ENCODE measurements around the gene DCAF5.

Gene DCAF5

GRCh38 chr14:69084023-69084422 lies 68.9 kb downstream of the DCAF5 start:
- no peak for ATAC-seq (ENCODE audit: low read depth)
- DNase-seq (ENCODE audit: low spot score), result no peak
- no peak overlapping the region for H3K4me3 ChIP-seq (ENCODE audit: severe bottlenecking)
- TF ChIP-seq CTCF (IDR thresholded peaks at IDR 0.05; ENCODE audit: poor library complexity, severe bottlenecking), result no peak
- H3K9me3 ChIP-seq (ENCODE audit: severe bottlenecking), result no peaks in the 10 kb centered on the region
- no peak overlapping the region for H3K27ac ChIP-seq (ENCODE audit: poor library complexity, severe bottlenecking)
- peaks cover 40% of the 10 kb centered on the region for H3K36me3 ChIP-seq (ENCODE audit: low read depth)
- peaks cover 45% of the 10 kb centered on the region for H3K4me1 ChIP-seq (ENCODE audit: insufficient read depth, poor library complexity, severe bottlenecking)
- no peaks in the 10 kb centered on the region for H3K27me3 ChIP-seq (ENCODE audit: insufficient read depth, poor library complexity, severe bottlenecking)

- Histone ChIP-seq H3K27me3 (ENCODE audit: insufficient read depth, poor library complexity, severe bottlenecking) (no peaks in the 10 kb centered on the region), H3K36me3 (ENCODE audit: low read depth) (peaks cover 33% of the 10 kb centered on the region), H3K9me3 (ENCODE audit: severe bottlenecking) (no peaks in the 10 kb centered on the region), H3K27ac (ENCODE audit: poor library complexity, severe bottlenecking) (peak overlapping the region; percentile 0), H3K4me1 (ENCODE audit: insufficient read depth, poor library complexity, severe bottlenecking) (peaks cover 45% of the 10 kb centered on the region), H3K4me3 (ENCODE audit: severe bottlenecking) (no peak overlapping the region)
- DNase-seq (ENCODE audit: low spot score), result no peak
- TF ChIP-seq CTCF (IDR thresholded peaks at IDR 0.05; ENCODE audit: poor library complexity, severe bottlenecking), result no peak
- ATAC-seq (ENCODE audit: low read depth), result no peak
These were observed 69.7 kb downstream of the DCAF5 start for GRCh38 chr14:69083181-69083580.

- H3K4me3 ChIP-seq (ENCODE audit: severe bottlenecking), result no peak overlapping the region
- TF ChIP-seq CTCF (IDR thresholded peaks at IDR 0.05; ENCODE audit: poor library complexity, severe bottlenecking), result no peak
- H3K9me3 ChIP-seq (ENCODE audit: severe bottlenecking), result no peaks in the 10 kb centered on the region
- no peak for DNase-seq (ENCODE audit: low spot score)
- no peaks in the 10 kb centered on the region for H3K27me3 ChIP-seq (ENCODE audit: insufficient read depth, poor library complexity, severe bottlenecking)
- peak overlapping the region; percentile 98 for H3K27ac ChIP-seq (ENCODE audit: poor library complexity, severe bottlenecking)
- H3K36me3 ChIP-seq (ENCODE audit: low read depth), result peaks cover 23% of the 10 kb centered on the region
- peaks cover 38% of the 10 kb centered on the region for H3K4me1 ChIP-seq (ENCODE audit: insufficient read depth, poor library complexity, severe bottlenecking)
- ATAC-seq (ENCODE audit: low read depth), result no peak
These were observed 71.6 kb downstream of the DCAF5 start for GRCh38 chr14:69081271-69081670.

- Histone ChIP-seq H3K4me1 (ENCODE audit: insufficient read depth, poor library complexity, severe bottlenecking) (peaks cover 38% of the 10 kb centered on the region), H3K4me3 (ENCODE audit: severe bottlenecking) (no peak overlapping the region), H3K27me3 (ENCODE audit: insufficient read depth, poor library complexity, severe bottlenecking) (no peaks in the 10 kb centered on the region), H3K27ac (ENCODE audit: poor library complexity, severe bottlenecking) (peak overlapping the region; percentile 98), H3K36me3 (ENCODE audit: low read depth) (peaks cover 24% of the 10 kb centered on the region), H3K9me3 (ENCODE audit: severe bottlenecking) (no peaks in the 10 kb centered on the region)
- TF ChIP-seq CTCF (IDR thresholded peaks at IDR 0.05; ENCODE audit: poor library complexity, severe bottlenecking), result no peak
- DNase-seq (ENCODE audit: low spot score), result no peak
- ATAC-seq (ENCODE audit: low read depth), result no peak
These were observed 73.2 kb downstream of the DCAF5 start for GRCh38 chr14:69079747-69080146.

- H3K27ac ChIP-seq (ENCODE audit: poor library complexity, severe bottlenecking), result peak overlapping the region; percentile 98
- no peak overlapping the region for H3K4me3 ChIP-seq (ENCODE audit: severe bottlenecking)
- H3K27me3 ChIP-seq (ENCODE audit: insufficient read depth, poor library complexity, severe bottlenecking), result no peaks in the 10 kb centered on the region
- no peak for TF ChIP-seq CTCF (IDR thresholded peaks at IDR 0.05; ENCODE audit: poor library complexity, severe bottlenecking)
- H3K36me3 ChIP-seq (ENCODE audit: low read depth), result peaks cover 26% of the 10 kb centered on the region
- H3K9me3 ChIP-seq (ENCODE audit: severe bottlenecking), result no peaks in the 10 kb centered on the region
- peak; percentile 89 for ATAC-seq (ENCODE audit: low read depth)
- peaks cover 38% of the 10 kb centered on the region for H3K4me1 ChIP-seq (ENCODE audit: insufficient read depth, poor library complexity, severe bottlenecking)
- no peak for DNase-seq (ENCODE audit: low spot score)
These were observed 73.7 kb downstream of the DCAF5 start for GRCh38 chr14:69079188-69079742.
